ENCODE results near the gene ASB5.

ASB5 gene

GRCh38 chr4:176207839-176208238 is 61.2 kb downstream of the ASB5 start:
- Histone ChIP-seq H3K4me3 (ENCODE audit: low read depth, low read length, poor library complexity, severe bottlenecking) (no peak overlapping the region), H4K20me1 (ENCODE audit: insufficient read depth, low read length) (no peaks in the 10 kb centered on the region), H3K36me3 (ENCODE audit: insufficient read depth, low read length) (no peaks in the 10 kb centered on the region), H3K9me3 (ENCODE audit: low read length) (no peaks in the 10 kb centered on the region), H2AFZ (ENCODE audit: low read length) (no peak overlapping the region), H3K4me1 (ENCODE audit: insufficient read depth, low read length, severe bottlenecking) (no peaks in the 10 kb centered on the region), H3F3A (ENCODE audit: insufficient read depth, low read length) (no peaks in the 10 kb centered on the region), H3K27me3 (ENCODE audit: insufficient read depth, low read length) (no peaks in the 10 kb centered on the region), H3K9me2 (ENCODE audit: low read depth, low read length) (no peaks in the 10 kb centered on the region), H3K9ac (ENCODE audit: low read length) (no peak overlapping the region), H3K79me2 (ENCODE audit: insufficient read depth, low read length) (no peaks in the 10 kb centered on the region), H3K4me2 (ENCODE audit: low read length) (no peak overlapping the region), H3K27ac (ENCODE audit: low read depth, low read length, poor library complexity, severe bottlenecking) (no peak overlapping the region)
- TF ChIP-seq EZH2 (IDR thresholded peaks at IDR 0.05; ENCODE audit: borderline replicate concordance, low read length) (no peak), CTCF (IDR thresholded peaks at IDR 0.05; ENCODE audit: low read length) (no peak)

- Histone ChIP-seq H3K4me2 (ENCODE audit: low read length) (no peak overlapping the region), H3K36me3 (ENCODE audit: insufficient read depth, low read length) (no peaks in the 10 kb centered on the region), H3F3A (ENCODE audit: insufficient read depth, low read length) (no peaks in the 10 kb centered on the region), H3K9ac (ENCODE audit: low read length) (no peak overlapping the region), H4K20me1 (ENCODE audit: insufficient read depth, low read length) (no peaks in the 10 kb centered on the region), H3K79me2 (ENCODE audit: insufficient read depth, low read length) (no peaks in the 10 kb centered on the region), H3K9me3 (ENCODE audit: low read length) (no peaks in the 10 kb centered on the region), H2AFZ (ENCODE audit: low read length) (no peak overlapping the region), H3K27me3 (ENCODE audit: insufficient read depth, low read length) (no peaks in the 10 kb centered on the region), H3K4me3 (ENCODE audit: low read depth, low read length, poor library complexity, severe bottlenecking) (no peak overlapping the region), H3K4me1 (ENCODE audit: insufficient read depth, low read length, severe bottlenecking) (no peaks in the 10 kb centered on the region), H3K27ac (ENCODE audit: low read depth, low read length, poor library complexity, severe bottlenecking) (no peak overlapping the region), H3K9me2 (ENCODE audit: low read depth, low read length) (no peaks in the 10 kb centered on the region)
- TF ChIP-seq CTCF (IDR thresholded peaks at IDR 0.05; ENCODE audit: low read length): no peak
- TF ChIP-seq EZH2 (IDR thresholded peaks at IDR 0.05; ENCODE audit: borderline replicate concordance, low read length): no peak
Observed at GRCh38 chr4:176205299-176205698, 63.7 kb downstream of the ASB5 start.

- Histone ChIP-seq H3K9me2 (ENCODE audit: low read depth, low read length) (no peaks in the 10 kb centered on the region), H3K79me2 (ENCODE audit: insufficient read depth, low read length) (no peaks in the 10 kb centered on the region), H4K20me1 (ENCODE audit: insufficient read depth, low read length) (no peaks in the 10 kb centered on the region), H3F3A (ENCODE audit: insufficient read depth, low read length) (no peaks in the 10 kb centered on the region), H2AFZ (ENCODE audit: low read length) (no peak overlapping the region), H3K36me3 (ENCODE audit: insufficient read depth, low read length) (no peaks in the 10 kb centered on the region), H3K27ac (ENCODE audit: low read depth, low read length, poor library complexity, severe bottlenecking) (no peak overlapping the region), H3K4me2 (ENCODE audit: low read length) (no peak overlapping the region), H3K4me3 (ENCODE audit: low read depth, low read length, poor library complexity, severe bottlenecking) (no peak overlapping the region), H3K27me3 (ENCODE audit: insufficient read depth, low read length) (no peaks in the 10 kb centered on the region), H3K9ac (ENCODE audit: low read length) (no peak overlapping the region), H3K4me1 (ENCODE audit: insufficient read depth, low read length, severe bottlenecking) (peaks cover 11% of the 10 kb centered on the region), H3K9me3 (ENCODE audit: low read length) (no peaks in the 10 kb centered on the region)
- no peak for TF ChIP-seq CTCF (IDR thresholded peaks at IDR 0.05; ENCODE audit: low read length)
- no peak for TF ChIP-seq EZH2 (IDR thresholded peaks at IDR 0.05; ENCODE audit: borderline replicate concordance, low read length)
Observed at GRCh38 chr4:176198316-176198903, 70.6 kb downstream of the ASB5 start.
